Retina (tissue), 1 donor: ENCODE data around the gene CNTN2.

ENCODE experiments used
- DNase-seq: peaks from one replicate; pipeline ENCODE4 v3.0.0-alpha.2; 2016

CNTN2 gene

GRCh38 chr1:205020466-205020865 lies 22.5 kb upstream of the CNTN2 start:
- DNase-seq, result no peak

GRCh38 chr1:205024679-205025078 lies 18.3 kb upstream of the CNTN2 start:
- DNase-seq, result no peak

- DNase-seq, result no peak
These were observed 17.8 kb upstream of the CNTN2 start for GRCh38 chr1:205025239-205025638.

GRCh38 chr1:205026181-205026580 lies 16.8 kb upstream of the CNTN2 start:
- DNase-seq, result peak; percentile 60

GRCh38 chr1:205028390-205028789 lies 14.6 kb upstream of the CNTN2 start:
- no peak for DNase-seq

GRCh38 chr1:205028924-205029323 lies 14.1 kb upstream of the CNTN2 start:
- DNase-seq, result peak; percentile 32

- DNase-seq, result no peak
These were observed 12.8 kb upstream of the CNTN2 start for GRCh38 chr1:205030241-205030640.

GRCh38 chr1:205030896-205031295 lies 12.1 kb upstream of the CNTN2 start:
- DNase-seq, result peak; percentile 85

- DNase-seq, result no peak
These were observed 10.5 kb upstream of the CNTN2 start for GRCh38 chr1:205032508-205032907.

GRCh38 chr1:205037539-205037938 lies 5.5 kb upstream of the CNTN2 start:
- no peak for DNase-seq

- DNase-seq, result no peak
These were observed 4.8 kb upstream of the CNTN2 start for GRCh38 chr1:205038132-205038786.

GRCh38 chr1:205041001-205041715 lies 1.9 kb upstream of the CNTN2 start:
- no peak for DNase-seq

- DNase-seq, result no peak
These were observed 758 bp upstream of the CNTN2 start for GRCh38 chr1:205041998-205042910.

GRCh38 chr1:205043866-205044265 lies 854 bp downstream of the CNTN2 start:
- DNase-seq, result no peak

- DNase-seq, result no peak
These were observed 1.7 kb downstream of the CNTN2 start for GRCh38 chr1:205044741-205045140.

GRCh38 chr1:205045146-205045545 lies 2.1 kb downstream of the CNTN2 start:
- DNase-seq, result no peak

GRCh38 chr1:205046870-205047269 lies 3.9 kb downstream of the CNTN2 start:
- no peak for DNase-seq

GRCh38 chr1:205047764-205048231 lies 4.8 kb downstream of the CNTN2 start:
- no peak for DNase-seq

GRCh38 chr1:205048382-205048781 lies 5.4 kb downstream of the CNTN2 start:
- no peak for DNase-seq

GRCh38 chr1:205049479-205049878 lies 6.5 kb downstream of the CNTN2 start:
- peak; percentile 12 for DNase-seq

- peak; percentile 61 for DNase-seq
These were observed 9.7 kb downstream of the CNTN2 start for GRCh38 chr1:205052690-205053089.

- no peak for DNase-seq
These were observed 10.3 kb downstream of the CNTN2 start for GRCh38 chr1:205053296-205053695.

GRCh38 chr1:205054013-205054412 lies 11.0 kb downstream of the CNTN2 start:
- DNase-seq, result no peak
